Activated naive CD4-positive, alpha-beta T cell treated with anti-CD3 and anti-CD28 coated beads, Interleukin-2, amount 10 ng/mL, durations not matched to agents 7 days and 5 days (primary cell): ENCODE data around the gene HOXC12.
A peak's percentile ranks its signal among the peaks of the same experiment; 100 is the strongest.

ENCODE experiments used
- CTCF ChIA-PET: fragments of 350-600 bp; sonication (Branson Sonifier 250); formaldehyde crosslinking; loops from one replicate; lab custom pipeline; 2021; ENCODE audit warnings: antibody characterized with exemption; lab: Charles Lee
- DNase-seq: peaks from one replicate; pipeline ENCODE4 v3.0.0-alpha.2; 2020
- H3K27ac Mint-ChIP-seq: one replicate; pipeline ENCODE4 v1.8.0; 2021; ENCODE audit warnings: mild to moderate bottlenecking, moderate library complexity, mixed read lengths
- H3K27me3 Mint-ChIP-seq: one replicate; pipeline ENCODE4 v1.8.0; 2021; ENCODE audit warnings: mild to moderate bottlenecking, mixed read lengths
- H3K36me3 Mint-ChIP-seq: one replicate; pipeline ENCODE4 v1.8.0; 2021; ENCODE audit warnings: mixed read lengths
- H3K4me1 Mint-ChIP-seq: one replicate; pipeline ENCODE4 v1.8.0; 2021; ENCODE audit warnings: mixed read lengths
- H3K4me3 Mint-ChIP-seq: one replicate; pipeline ENCODE4 v1.8.0; 2021; ENCODE audit warnings: mild to moderate bottlenecking, moderate library complexity, mixed read lengths
- H3K9me3 Mint-ChIP-seq: one replicate; pipeline ENCODE4 v1.8.0; 2021; ENCODE audit warnings: mixed read lengths

HOXC12 gene

DNA sequence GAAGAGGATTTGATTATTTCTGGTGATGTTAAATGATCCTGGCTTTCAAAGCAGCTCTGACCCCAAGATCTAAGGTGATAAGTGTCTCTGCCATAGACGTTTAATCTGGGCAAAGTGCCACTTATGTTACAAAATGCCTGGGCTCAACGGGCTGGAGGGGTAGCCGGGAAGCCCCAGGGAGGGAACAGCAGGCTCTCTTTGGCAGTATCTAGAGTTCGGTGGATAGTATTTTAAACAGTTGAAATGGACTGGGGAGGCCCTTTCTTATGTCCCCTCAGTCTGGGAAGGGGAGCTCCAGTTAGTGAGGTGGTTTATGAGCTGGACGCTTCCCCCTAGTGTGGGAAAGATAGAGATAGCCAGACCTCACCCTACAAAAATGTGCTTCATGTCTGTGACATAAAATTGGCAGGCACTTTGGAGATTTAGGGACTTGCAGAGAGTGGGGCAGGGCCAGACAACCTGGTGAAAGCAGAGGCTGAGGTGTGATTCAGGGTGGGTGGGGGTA lies 12.8 kb downstream of the HOXC12 start:
- Mint-ChIP-seq H3K27me3 (peaks cover 100% of the 10 kb centered on the region), H3K4me1 (peaks cover 22% of the 10 kb centered on the region), H3K9me3 (no peaks in the 10 kb centered on the region), H3K36me3 (peaks cover 3% of the 10 kb centered on the region), H3K27ac (no peak overlapping the region), H3K4me3 (no peak overlapping the region)
- CTCF ChIA-PET, result no interaction called here
- DNase-seq, result no peak

DNA sequence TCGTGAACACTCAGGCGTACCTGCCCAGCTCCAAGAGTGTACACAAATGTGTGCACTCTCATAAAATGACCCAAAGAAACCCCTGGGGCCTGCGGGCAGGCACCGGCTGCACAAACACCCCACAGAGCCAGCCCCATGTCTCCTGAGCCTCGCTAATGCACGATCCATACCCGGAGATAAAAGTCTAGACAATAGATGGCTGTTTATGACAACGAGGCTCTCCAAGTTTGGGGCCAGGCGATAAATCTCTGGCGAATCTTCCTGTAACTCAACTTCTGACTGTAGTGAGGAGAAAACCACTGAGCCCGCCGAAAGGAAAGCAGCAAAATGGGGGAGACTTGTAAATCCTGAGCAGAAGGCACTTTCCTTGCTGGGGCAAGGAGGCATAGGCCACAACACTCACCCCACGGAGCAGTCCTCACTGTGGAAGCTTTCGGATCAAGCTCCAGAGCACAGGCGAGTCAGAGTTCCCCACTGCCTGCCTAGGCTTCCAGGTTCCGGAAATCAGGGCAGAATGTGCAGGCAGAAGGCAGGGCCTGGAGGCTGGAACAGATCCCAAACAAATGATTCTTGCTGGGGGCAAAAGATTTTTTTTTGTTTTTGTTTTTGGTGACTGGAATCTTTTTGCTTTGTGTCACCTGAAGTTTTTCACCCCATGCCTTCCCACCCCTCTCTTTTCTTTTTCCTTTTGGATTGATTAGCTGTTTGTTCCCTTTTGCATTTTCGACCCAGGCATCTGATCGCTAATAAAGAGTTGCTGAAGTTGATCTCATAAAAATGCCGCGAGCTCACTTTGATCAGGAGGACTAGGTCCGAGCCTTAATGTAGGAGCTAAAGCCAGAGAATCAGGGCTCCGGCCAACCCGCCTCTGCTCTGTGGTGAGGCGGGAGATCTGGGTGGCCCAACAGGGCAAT lies 13.8 kb downstream of the HOXC12 start:
- H3K4me3 Mint-ChIP-seq, result no peak overlapping the region
- CTCF ChIA-PET, result interaction anchor here (0.7 kb wide), 1 partner anchor 163 kb away, joined by 4 read pairs; no protein-coding TSS in a partner anchor
- DNase-seq, result no peak
- no peak overlapping the region for H3K27ac Mint-ChIP-seq
- H3K9me3 Mint-ChIP-seq, result no peaks in the 10 kb centered on the region
- peaks cover 28% of the 10 kb centered on the region for H3K4me1 Mint-ChIP-seq
- H3K27me3 Mint-ChIP-seq, result peaks cover 100% of the 10 kb centered on the region
- H3K36me3 Mint-ChIP-seq, result peaks cover 7% of the 10 kb centered on the region

DNA sequence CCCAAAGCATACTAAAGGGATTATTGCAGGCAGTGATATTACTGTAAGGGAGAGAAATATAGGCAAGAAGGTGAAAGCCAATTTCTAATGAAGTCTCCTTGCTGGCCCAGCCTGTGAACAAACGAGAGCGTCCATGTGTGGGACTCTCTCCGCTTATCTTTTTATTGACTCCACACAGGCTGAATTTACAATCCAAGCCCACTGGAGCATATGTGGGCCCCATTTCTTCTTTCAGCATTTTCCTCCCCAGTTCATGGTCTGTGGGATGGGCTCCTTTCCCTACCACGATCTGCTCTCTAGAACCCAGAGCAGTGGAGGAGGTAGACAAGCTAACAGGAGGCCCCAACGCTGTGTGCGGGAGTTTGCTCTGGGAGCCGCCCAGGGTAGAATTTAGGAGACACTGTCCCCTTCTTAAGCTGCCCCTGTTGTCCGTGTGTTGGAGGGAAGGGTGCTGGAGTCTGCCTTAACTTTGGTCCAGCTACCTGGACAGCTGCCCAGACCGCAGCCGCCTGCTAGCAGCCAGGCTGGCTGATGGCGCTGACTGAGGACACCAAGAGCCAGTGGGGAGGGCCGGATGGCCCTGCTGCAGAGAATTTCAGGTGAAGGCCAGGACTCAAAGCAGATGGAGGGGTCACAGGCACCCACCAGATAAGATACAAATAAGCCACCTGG lies 15.0 kb downstream of the HOXC12 start:
- H3K9me3 Mint-ChIP-seq, result no peaks in the 10 kb centered on the region

DNA sequence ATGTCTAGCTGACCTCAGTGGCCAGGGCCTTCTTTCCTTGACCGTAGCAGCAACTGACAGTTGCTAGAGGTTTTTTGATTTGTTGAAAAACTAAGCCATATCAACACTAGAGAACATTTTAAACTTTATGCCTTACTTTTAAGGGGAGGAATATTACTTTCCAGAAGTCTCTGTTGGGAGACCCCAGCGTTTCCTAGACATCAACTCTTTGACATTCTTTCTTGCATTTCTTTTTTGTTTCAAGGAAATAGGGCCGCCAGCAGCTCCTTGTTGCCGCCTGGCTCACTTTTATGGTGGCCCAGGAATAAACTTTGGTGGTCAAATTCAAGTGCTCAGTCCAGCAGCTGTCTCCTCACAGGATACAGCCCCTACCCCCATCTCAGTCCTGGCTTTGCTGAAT lies 15.7 kb downstream of the HOXC12 start:
- no peak for DNase-seq
- Mint-ChIP-seq H3K4me3 (no peak overlapping the region), H3K36me3 (peaks cover 11% of the 10 kb centered on the region), H3K9me3 (no peaks in the 10 kb centered on the region), H3K4me1 (peaks cover 26% of the 10 kb centered on the region), H3K27ac (no peak overlapping the region), H3K27me3 (peaks cover 100% of the 10 kb centered on the region)
- CTCF ChIA-PET, result interaction anchor here (1.1 kb wide), 1 partner anchor 12 kb away, joined by 4 read pairs; no protein-coding TSS in a partner anchor

More for the DNA sequence above, 15.0 kb downstream of the HOXC12 start:
- Mint-ChIP-seq H3K27me3 (peaks cover 100% of the 10 kb centered on the region), H3K4me3 (no peak overlapping the region), H3K36me3 (peaks cover 7% of the 10 kb centered on the region), H3K27ac (no peak overlapping the region), H3K4me1 (peaks cover 24% of the 10 kb centered on the region)
- CTCF ChIA-PET, result interaction anchor here (0.7 to 1.1 kb wide), 2 partner anchors 11 to 161 kb away, joined by 4 read pairs; no protein-coding TSS in a partner anchor
- DNase-seq, result no peak

DNA sequence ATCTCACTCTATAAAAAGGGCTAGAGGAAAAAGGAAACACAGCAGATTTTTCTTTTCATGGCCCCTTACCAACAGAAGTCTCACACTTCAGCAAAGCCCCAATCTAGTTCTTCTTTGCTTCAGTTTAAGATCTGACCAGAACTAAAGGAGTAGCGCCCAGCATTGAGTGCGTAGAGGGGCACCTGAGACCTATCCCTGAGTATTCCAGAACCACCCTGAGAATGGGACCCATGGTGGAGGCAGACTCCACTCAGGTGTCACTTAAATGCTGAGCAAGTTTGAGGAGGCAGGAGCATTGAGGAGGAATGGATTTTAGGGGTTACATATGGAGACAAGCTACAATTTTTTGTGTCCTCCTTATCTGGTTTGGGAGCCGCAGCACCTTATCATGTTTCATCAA lies 16.4 kb downstream of the HOXC12 start:
- DNase-seq, result no peak
- Mint-ChIP-seq H3K4me1 (peaks cover 25% of the 10 kb centered on the region), H3K9me3 (peaks cover 2% of the 10 kb centered on the region), H3K27me3 (peaks cover 100% of the 10 kb centered on the region), H3K27ac (no peak overlapping the region), H3K4me3 (no peak overlapping the region), H3K36me3 (peaks cover 11% of the 10 kb centered on the region)
- CTCF ChIA-PET, result no interaction called here

DNA sequence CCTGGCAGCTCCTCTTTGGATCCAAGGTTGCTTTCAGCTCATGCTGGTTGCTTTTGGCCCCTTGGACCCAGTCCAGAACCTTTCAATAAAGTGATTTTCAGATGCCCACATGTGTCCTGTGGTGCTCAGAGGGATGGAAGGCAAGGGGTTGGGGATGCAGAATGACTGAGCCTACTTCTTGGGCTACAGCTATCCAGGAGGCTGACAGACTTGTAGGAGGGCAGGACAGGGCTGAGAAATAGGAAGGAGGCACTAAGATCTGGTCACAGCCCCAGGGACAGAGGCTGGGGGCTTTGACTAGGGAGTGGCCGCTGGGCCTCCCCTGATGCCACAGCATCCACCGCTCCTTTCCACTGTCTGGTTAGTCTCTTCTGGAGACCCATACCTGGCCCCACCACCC lies 17.0 kb downstream of the HOXC12 start:
- DNase-seq, result no peak
- H3K9me3 Mint-ChIP-seq, result peaks cover 2% of the 10 kb centered on the region
- H3K4me3 Mint-ChIP-seq, result no peak overlapping the region
- peaks cover 100% of the 10 kb centered on the region for H3K27me3 Mint-ChIP-seq
- peak overlapping the region; percentile 38 for H3K27ac Mint-ChIP-seq
- CTCF ChIA-PET, result no interaction called here
- peaks cover 21% of the 10 kb centered on the region for H3K4me1 Mint-ChIP-seq
- H3K36me3 Mint-ChIP-seq, result peaks cover 11% of the 10 kb centered on the region

DNA sequence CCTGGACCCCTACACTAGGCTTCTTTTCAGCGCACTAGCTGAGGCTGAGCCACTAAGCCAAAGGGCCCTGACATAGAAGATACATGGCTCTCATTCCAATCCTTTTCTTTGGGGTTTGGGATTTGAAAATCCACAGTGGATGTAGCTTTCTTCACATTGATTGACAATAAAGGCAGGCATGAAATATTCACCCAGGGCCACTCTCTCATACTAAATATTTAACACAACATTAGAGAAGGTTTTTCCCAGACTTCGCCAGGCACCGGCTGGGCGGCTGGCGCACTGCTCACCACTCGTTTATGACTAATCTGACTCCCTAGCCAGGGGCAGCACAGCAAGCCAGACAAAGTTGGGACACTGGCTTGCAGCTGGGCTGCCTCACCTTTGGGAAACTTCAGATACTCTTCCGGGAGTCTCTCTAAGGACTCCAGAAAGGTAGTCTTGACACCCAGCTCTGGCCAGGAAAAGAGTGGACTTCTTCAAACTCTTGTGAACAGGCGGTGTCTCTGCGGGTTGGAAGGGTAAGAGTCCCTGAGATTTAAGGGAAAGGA lies 17.5 kb downstream of the HOXC12 start:
- Mint-ChIP-seq H3K4me3 (no peak overlapping the region), H3K27me3 (peaks cover 100% of the 10 kb centered on the region), H3K27ac (peak overlapping the region; percentile 25), H3K36me3 (peaks cover 11% of the 10 kb centered on the region), H3K9me3 (peaks cover 2% of the 10 kb centered on the region), H3K4me1 (peaks cover 21% of the 10 kb centered on the region)
- CTCF ChIA-PET, result no interaction called here
- no peak for DNase-seq

DNA sequence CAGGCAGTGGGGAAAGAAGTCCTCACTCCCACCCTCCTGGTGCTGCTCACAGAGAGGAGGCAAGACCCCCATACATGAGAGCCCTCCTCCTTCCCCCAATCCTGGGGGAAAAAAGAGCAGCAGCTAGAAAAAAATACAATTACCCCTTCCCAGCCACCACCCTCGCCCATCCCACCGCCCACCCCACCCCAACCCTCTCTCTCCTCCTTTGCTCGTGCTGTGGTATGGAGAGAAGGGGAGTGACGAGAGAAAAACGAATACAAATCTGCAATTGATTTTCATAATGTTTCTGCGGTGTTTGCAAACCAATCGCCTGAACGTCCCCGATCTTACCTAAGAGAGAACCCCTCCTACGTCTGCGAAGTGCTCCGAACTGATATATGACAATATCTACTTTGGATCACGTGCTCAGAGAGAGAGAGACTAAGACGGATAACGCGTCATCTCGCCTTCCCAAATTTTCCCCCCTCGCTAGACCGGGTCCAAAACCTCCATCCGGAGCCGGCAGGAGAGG lies 18.1 kb downstream of the HOXC12 start, which contains the start of gene HOXC11:
HOXC11 (plus strand) TSS at position 405 of the 514 bp plus-strand sequence. CDS start 116 bp downstream, outside the sequence.
- CTCF ChIA-PET, result no interaction called here
- Mint-ChIP-seq H3K27me3 (peaks cover 100% of the 10 kb centered on the region), H3K36me3 (peaks cover 11% of the 10 kb centered on the region), H3K9me3 (peaks cover 2% of the 10 kb centered on the region), H3K4me1 (peaks cover 21% of the 10 kb centered on the region), H3K4me3 (peak within 1 kb of the TSS; percentile 53), H3K27ac (peak within 1 kb of the TSS; percentile 83)
- DNase-seq, result no peak

DNA sequence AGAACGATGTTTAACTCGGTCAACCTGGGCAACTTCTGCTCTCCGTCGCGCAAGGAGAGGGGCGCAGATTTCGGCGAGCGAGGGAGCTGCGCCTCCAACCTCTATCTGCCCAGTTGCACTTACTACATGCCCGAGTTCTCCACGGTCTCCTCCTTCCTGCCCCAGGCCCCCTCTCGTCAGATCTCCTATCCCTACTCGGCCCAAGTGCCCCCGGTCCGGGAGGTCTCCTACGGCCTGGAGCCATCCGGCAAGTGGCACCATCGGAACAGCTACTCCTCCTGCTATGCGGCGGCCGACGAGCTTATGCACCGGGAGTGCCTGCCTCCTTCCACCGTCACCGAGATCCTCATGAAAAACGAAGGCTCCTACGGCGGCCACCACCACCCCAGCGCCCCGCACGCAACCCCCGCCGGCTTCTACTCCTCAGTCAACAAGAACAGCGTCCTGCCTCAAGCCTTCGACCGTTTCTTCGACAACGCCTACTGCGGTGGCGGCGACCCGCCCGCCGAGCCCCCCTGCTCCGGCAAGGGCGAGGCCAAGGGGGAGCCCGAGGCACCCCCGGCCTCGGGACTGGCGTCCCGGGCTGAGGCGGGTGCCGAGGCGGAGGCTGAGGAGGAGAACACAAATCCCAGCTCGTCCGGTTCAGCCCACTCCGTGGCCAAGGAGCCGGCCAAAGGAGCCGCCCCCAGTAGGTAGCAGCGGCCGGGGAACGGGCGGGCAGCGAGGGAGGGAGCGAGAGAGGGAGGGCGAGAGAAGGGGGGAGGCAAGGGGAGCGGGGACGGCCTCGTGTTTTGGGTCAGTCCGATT lies 18.7 kb downstream of the HOXC12 start:
- Mint-ChIP-seq H3K36me3 (peaks cover 8% of the 10 kb centered on the region), H3K9me3 (peaks cover 2% of the 10 kb centered on the region), H3K4me3 (peak overlapping the region; percentile 53), H3K27ac (peak overlapping the region; percentile 83), H3K27me3 (peaks cover 100% of the 10 kb centered on the region), H3K4me1 (peaks cover 21% of the 10 kb centered on the region)
- CTCF ChIA-PET, result no interaction called here
- DNase-seq, result no peak

DNA sequence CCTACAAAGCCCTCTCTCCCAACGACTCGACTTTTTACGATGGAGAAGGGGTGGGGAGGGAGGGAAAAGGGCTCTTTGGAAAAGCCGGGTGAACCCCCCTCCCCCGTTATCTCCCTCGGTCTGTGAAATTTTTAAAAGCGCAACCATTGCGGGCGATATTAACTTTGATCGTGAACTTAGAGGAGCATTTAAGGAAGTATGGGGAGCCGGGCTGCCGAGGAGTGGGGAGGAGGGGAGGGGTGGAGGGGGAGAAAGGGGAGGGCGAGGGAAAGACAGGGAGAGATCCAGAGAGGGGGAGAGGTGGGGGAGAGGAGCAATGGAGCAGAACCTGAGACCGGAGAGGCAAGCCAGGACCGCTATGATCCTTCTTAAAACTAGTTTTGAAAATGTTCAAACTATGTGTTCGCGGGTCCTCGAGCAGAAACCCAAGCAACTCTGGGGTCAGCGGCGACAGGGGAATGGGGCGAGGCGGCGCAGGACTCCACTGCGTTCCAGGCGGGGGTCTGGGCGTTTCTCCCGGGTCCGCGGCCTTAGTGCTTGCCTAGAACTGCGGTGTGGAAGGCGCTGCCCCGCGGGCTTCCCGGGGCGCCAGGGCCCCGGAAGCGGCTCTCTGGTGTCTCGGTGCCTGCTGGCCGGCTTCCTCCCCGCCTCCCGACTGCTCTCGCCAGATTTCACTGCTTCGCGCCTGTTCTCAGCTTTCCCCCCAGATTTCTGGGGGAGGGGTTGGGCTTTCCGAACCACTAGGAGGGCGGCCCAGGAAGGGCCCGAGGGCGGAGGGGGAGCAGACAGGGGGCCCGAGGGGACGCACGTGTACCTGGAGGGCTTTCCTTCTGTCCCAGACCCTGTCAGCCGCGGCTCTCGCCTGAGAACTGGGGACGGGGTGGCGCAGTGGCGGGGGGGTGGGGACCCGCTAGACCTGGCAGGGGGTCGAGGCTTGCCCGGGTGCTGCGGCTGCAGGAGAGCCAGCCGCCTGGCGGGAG lies 19.7 kb downstream of the HOXC12 start, which contains the start of gene HOTAIR:
HOTAIR (minus strand) TSS at position 871 of the 980 bp plus-strand sequence.
- peaks cover 2% of the 10 kb centered on the region for H3K9me3 Mint-ChIP-seq
- H3K4me3 Mint-ChIP-seq, result peak within 1 kb of the TSS; percentile 51
- peaks cover 8% of the 10 kb centered on the region for H3K36me3 Mint-ChIP-seq
- H3K4me1 Mint-ChIP-seq, result peaks cover 21% of the 10 kb centered on the region
- CTCF ChIA-PET, result no interaction called here
- peaks cover 100% of the 10 kb centered on the region for H3K27me3 Mint-ChIP-seq
- DNase-seq, result peak; percentile 37
- peak within 1 kb of the TSS; percentile 76 for H3K27ac Mint-ChIP-seq

DNA sequence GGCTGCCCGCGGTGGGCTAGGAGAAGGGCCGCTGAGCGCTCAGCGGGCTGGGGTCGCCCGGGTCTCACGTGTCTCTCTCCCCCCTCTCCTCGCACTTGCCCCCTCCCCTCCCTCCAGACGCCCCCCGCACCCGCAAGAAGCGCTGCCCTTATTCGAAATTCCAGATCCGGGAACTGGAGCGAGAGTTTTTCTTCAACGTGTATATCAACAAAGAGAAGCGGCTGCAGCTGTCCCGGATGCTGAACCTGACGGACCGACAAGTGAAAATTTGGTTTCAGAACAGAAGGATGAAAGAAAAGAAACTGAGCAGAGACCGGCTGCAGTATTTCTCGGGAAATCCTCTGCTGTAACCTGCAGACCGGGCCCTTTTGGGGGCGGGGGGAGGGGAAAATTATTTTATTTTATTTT lies 20.4 kb downstream of the HOXC12 start:
- Mint-ChIP-seq H3K4me3 (peak overlapping the region; percentile 51), H3K27ac (peak overlapping the region; percentile 42), H3K9me3 (peaks cover 2% of the 10 kb centered on the region), H3K36me3 (peaks cover 8% of the 10 kb centered on the region), H3K27me3 (peaks cover 100% of the 10 kb centered on the region), H3K4me1 (peaks cover 21% of the 10 kb centered on the region)
- CTCF ChIA-PET, result interaction anchor here (1.8 kb wide), 1 partner anchor 58 kb away, joined by 4 read pairs; the partner anchor contains the start of gene HOXC5
- DNase-seq, result no peak

DNA sequence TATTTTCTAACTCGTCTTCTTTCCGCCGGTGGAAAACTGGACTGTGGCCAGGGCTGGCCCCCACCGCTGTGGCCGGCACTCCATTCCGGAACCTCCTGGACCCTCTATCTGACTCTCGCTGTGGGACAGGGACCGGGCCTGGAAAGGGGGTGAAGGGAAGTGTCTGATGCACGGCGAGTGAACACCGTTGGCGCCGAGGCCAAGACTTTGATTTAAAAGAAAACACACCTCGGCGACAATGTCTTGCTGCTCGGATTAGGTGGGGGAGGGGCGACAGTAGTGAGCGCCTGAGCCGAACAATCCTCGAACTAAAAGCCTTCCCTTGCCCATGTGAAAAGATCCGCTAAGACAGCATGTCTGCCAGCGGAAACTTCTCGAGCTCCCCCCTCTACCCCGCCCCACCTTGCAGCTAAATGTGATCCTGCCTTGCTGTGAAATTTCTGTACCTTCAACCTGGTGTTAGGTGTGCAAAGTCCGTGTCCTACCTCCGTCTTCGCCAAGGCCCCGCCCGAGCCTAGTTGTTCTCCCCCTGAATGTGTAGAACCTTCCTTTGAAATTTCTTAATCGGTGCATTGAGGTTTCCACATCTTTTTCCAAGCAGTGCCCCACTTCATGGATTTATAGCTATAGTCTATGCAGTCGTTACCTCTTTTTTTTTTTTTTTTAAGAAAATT lies 20.9 kb downstream of the HOXC12 start:
- Mint-ChIP-seq H3K36me3 (peaks cover 8% of the 10 kb centered on the region), H3K4me3 (peak overlapping the region; percentile 51), H3K27ac (peak overlapping the region; percentile 70), H3K4me1 (peaks cover 21% of the 10 kb centered on the region), H3K9me3 (peaks cover 2% of the 10 kb centered on the region), H3K27me3 (peaks cover 100% of the 10 kb centered on the region)
- CTCF ChIA-PET, result interaction anchor here (1.8 kb wide), 1 partner anchor 57 kb away, joined by 4 read pairs; the partner anchor contains the start of gene HOXC5
- no peak for DNase-seq
